NCI-H446 treated with DMSO at 0.1 percent for 48 hours (cell line): Measurements from ENCODE around the gene OR4C15.

ENCODE experiments used
- DNase-seq: peaks from one replicate; lab custom pipeline; 2025; lab: John Stamatoyannopoulos, UW

OR4C15 gene

DNA sequence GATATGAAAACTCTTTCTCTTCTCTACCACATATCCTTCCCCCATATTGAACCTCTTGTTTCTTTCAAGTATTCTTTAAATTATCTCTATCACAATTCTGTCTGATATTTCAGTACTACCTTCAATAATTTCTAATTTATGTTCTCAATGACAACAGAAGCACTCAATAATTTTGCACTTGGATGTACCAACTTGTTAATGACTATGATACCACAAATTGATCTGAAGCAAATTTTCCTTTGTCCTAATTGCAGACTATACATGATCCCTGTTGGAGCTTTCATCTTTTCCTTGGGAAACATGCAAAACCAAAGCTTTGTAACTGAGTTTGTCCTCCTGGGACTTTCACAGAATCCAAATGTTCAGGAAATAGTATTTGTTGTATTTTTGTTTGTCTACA is at the start of gene OR4C15:
Gene OR4C15, plus strand, starts transcription at position 301 of the 400 bp plus-strand sequence. Its CDS starts 0 bp downstream, at position 301.
- DNase-seq, result no peak

DNA sequence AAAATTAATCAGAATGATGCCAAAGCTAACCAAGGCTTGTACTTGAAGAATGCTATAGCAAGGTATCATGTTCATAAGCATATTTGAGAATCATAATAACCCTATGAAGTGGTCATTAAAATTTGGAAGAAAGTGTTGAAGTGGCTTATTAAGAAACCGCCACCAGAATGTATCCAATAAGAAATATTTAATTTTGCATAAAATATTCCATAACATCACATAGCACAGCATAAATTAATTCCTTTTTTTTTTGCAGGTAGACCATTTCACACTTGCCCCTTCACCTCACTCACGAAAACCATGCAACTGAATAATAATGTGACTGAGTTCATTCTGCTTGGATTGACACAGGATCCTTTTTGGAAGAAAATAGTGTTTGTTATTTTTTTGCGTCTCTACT is 17.6 kb downstream of the OR4C15 start, which contains the start of gene OR4C16:
Gene OR4C16, plus strand, starts transcription at position 301 of the 400 bp plus-strand sequence. Its CDS starts 0 bp downstream, at position 301.
- DNase-seq, result no peak

DNA sequence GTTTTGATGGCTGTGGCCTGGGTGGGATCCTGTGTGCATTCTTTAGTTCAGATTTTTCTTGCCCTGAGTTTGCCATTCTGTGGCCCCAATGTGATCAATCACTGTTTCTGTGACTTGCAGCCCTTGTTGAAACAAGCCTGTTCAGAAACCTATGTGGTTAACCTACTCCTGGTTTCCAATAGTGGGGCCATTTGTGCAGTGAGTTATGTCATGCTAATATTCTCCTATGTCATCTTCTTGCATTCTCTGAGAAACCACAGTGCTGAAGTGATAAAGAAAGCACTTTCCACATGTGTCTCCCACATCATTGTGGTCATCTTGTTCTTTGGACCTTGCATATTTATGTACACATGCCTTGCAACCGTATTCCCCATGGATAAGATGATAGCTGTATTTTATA is 18.3 kb downstream of the OR4C15 start:
- DNase-seq, result no peak
